ENCODE measurements around the gene FAM156B.
"Not testable (repeated sequence)": the region's sequence is repeated elsewhere in the genome, so short reads cannot be mapped to it uniquely, and the experiment has no call there.

FAM156B gene

GRCh38 chrX:52941728-52942127 is 44.6 kb downstream of the FAM156B start:
- intact Hi-C loops (cut with micrococcal nuclease); H3K27me3 Mint-ChIP-seq; H3K4me3 Mint-ChIP-seq; H3K9me3 Mint-ChIP-seq; H3K4me1 Mint-ChIP-seq (ENCODE audit: low read depth); H3K36me3 Mint-ChIP-seq (ENCODE audit: low read depth); H3K27ac Mint-ChIP-seq: not testable (repeated sequence)

- H3K4me3 Mint-ChIP-seq; H3K36me3 Mint-ChIP-seq (ENCODE audit: low read depth); intact Hi-C loops (cut with micrococcal nuclease); H3K27ac Mint-ChIP-seq; H3K27me3 Mint-ChIP-seq; H3K9me3 Mint-ChIP-seq; H3K4me1 Mint-ChIP-seq (ENCODE audit: low read depth): not testable (repeated sequence)
Observed at GRCh38 chrX:52945838-52946494, 48.8 kb downstream of the FAM156B start.

- H3K9me3 Mint-ChIP-seq; intact Hi-C loops (cut with micrococcal nuclease); H3K27me3 Mint-ChIP-seq; H3K36me3 Mint-ChIP-seq (ENCODE audit: low read depth); H3K4me1 Mint-ChIP-seq (ENCODE audit: low read depth); H3K4me3 Mint-ChIP-seq; H3K27ac Mint-ChIP-seq: not testable (repeated sequence)
Observed at GRCh38 chrX:52947501-52947900, 50.4 kb downstream of the FAM156B start.

- intact Hi-C loops (cut with micrococcal nuclease); H3K4me1 Mint-ChIP-seq (ENCODE audit: low read depth); H3K9me3 Mint-ChIP-seq; H3K27ac Mint-ChIP-seq; H3K27me3 Mint-ChIP-seq; H3K36me3 Mint-ChIP-seq (ENCODE audit: low read depth); H3K4me3 Mint-ChIP-seq: not testable (repeated sequence)
Observed at GRCh38 chrX:52948265-52948664, 51.1 kb downstream of the FAM156B start.

GRCh38 chrX:52949325-52949724 is 52.2 kb downstream of the FAM156B start:
- H3K27ac Mint-ChIP-seq; intact Hi-C loops (cut with micrococcal nuclease); H3K36me3 Mint-ChIP-seq (ENCODE audit: low read depth); H3K27me3 Mint-ChIP-seq; H3K4me3 Mint-ChIP-seq; H3K9me3 Mint-ChIP-seq; H3K4me1 Mint-ChIP-seq (ENCODE audit: low read depth): not testable (repeated sequence)

GRCh38 chrX:52949884-52950283 is 52.8 kb downstream of the FAM156B start:
- H3K36me3 Mint-ChIP-seq (ENCODE audit: low read depth); intact Hi-C loops (cut with micrococcal nuclease); H3K4me3 Mint-ChIP-seq; H3K4me1 Mint-ChIP-seq (ENCODE audit: low read depth); H3K9me3 Mint-ChIP-seq; H3K27ac Mint-ChIP-seq; H3K27me3 Mint-ChIP-seq: not testable (repeated sequence)
